H1 (cell line): ENCODE data around the gene PRR4. TPM values are rescaled to one million over a fixed set of nuclear protein-coding genes. Genes with fewer than 3 reads are reported as not detected.

Source experiments
- BRCA1 ChIP-seq: IDR thresholded peaks from 2 replicates; pipeline ENCODE4 v1.6.1; 2012; ENCODE audit warnings: low read depth, low read length, improper control_type of control experiment
- CHD7 ChIP-seq: fragments of 300-600 bp; sonication (generic); IDR thresholded peaks from 2 replicates; pipeline ENCODE4 v1.7.1; 2012; ENCODE audit warnings: low read length, moderate library complexity, mild to moderate bottlenecking, inconsistent platforms; ENCODE audit not compliant: insufficient replicate concordance
- CREB1 ChIP-seq: IDR thresholded peaks from 2 replicates; pipeline ENCODE4 v1.6.1; 2012; ENCODE audit warnings: inconsistent platforms
- GABPA ChIP-seq: IDR thresholded peaks from 2 replicates; pipeline ENCODE4 v1.6.1; 2011; ENCODE audit warnings: mild to moderate bottlenecking, low read length, moderate library complexity, borderline replicate concordance; ENCODE audit not compliant: insufficient read depth
- PHF8 ChIP-seq: fragments of 200-600 bp; sonication (generic); conservative IDR thresholded peaks from 2 replicates; pipeline ENCODE4 v1.7.1; 2012; ENCODE audit warnings: low read depth, mild to moderate bottlenecking, inconsistent platforms, low read length, moderate library complexity
- polyA plus RNA-seq, 7 experiments: library from polyadenylated mRNA; depleted of rRNA in 3 of 7; stranded (reverse) in 5 of 7; unstranded in 2 of 7; fragments of >200 nt in 5 of 7; fragments of 200-250 nt in 2 of 7; gene quantifications; 1 replicate in 5 of 7; 2 replicates in 1 of 7; 4 replicates in 1 of 7; pipeline versions ENCODE4 v1.2.1 to v1.2.3, GENCODE V29; 2011 to 2013; ENCODE audit warnings: missing spikeins in 2 of 7, mixed read lengths in 2 of 7
- total RNA-seq: library from RNA; stranded (reverse); fragmentation: NEBNext Ultra II Directional; extraction: Animal tissue kit (Norgen Biotek cat#: 25700); gene quantifications from 2 replicates; pipeline ENCODE4 v1.2.1, GENCODE V29; 2021

The PRR4 gene
- total and polyA plus RNA-seq, 2 of the 8 experiments (the other 6 are each of a cell fraction or from before 2014, with no cell fraction given): 11.2 TPM; not detected in 1

GRCh38 chr12:10824957-10825356 is 24.3 kb downstream of the PRR4 start (continued):
- no peak for TF ChIP-seq CHD7
- no peak for TF ChIP-seq CREB1
- TF ChIP-seq BRCA1: no peak
- TF ChIP-seq PHF8: no peak
- no peak for TF ChIP-seq GABPA
